HG03095 (cell line): ENCODE measurements around the gene DPP7.

Experiments used
- ATAC-seq: cut with Tn5 transposase; IDR thresholded peaks from one replicate; pipeline ENCODE4 v1.9.1; 2021; ENCODE audit warnings: moderate library complexity; ENCODE audit not compliant: unreplicated experiment

DPP7 gene

GRCh38 chr9:137114613-137115393, at the start of gene DPP7:
TSS of gene DPP7 (minus strand) at chr9:137114733. CDS start at chr9:137114713, 20 bp downstream.
- ATAC-seq, result peak; percentile 53

DNA sequence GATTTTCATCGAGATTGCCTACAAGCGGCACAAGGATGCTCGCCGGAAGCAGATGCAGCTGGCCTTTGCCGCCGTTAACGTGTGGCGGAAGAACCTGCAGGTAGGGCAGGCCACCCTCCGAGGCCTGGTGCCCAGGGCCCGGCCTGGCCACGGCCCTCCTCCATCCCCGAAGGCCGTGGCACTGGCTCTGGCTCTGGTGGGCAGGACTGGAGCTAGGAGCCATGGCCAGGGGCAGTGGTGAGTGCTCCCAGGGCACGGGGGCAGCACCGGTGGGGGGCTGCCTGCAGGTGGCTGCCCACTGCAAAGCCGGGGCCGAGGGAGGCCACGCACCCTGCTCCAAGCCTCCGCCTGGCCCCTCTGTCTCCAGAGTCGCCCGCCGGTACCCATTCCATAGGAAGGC, 49.3 kb upstream of the DPP7 start:
- no peak for ATAC-seq

- no peak for ATAC-seq
Measured at GRCh38 chr9:137163365-137163715, 48.8 kb upstream of the DPP7 start.

DNA sequence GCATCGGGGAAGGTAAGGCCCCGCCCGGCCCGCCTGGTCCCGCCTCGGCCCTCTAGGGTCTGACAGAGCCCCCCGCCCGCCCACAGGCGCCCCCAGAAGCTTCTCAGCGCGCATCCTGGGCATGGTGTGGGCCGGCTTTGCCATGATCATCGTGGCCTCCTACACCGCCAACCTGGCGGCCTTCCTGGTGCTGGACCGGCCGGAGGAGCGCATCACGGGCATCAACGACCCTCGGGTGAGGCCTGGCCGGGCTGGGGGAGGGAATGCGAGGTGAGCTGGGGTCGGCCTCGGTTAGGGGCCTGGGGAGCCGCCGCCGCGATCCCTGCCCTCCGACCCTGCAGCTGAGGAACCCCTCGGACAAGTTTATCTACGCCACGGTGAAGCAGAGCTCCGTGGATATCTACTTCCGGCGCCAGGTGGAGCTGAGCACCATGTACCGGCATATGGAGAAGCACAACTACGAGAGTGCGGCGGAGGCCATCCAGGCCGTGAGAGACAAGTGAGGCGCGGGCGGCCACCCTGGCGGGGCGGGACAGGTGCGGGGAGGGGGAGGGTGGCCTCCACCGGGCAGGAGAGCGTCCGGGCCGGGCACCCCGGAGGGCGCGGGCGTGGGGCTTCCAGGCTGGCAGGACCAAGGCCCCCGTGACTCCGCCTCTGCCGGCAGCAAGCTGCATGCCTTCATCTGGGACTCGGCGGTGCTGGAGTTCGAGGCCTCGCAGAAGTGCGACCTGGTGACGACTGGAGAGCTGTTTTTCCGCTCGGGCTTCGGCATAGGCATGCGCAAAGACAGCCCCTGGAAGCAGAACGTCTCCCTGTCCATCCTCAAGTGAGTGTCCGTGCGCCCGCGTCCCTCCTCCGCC, 48.2 kb upstream of the DPP7 start:
- ATAC-seq, result no peak

DNA sequence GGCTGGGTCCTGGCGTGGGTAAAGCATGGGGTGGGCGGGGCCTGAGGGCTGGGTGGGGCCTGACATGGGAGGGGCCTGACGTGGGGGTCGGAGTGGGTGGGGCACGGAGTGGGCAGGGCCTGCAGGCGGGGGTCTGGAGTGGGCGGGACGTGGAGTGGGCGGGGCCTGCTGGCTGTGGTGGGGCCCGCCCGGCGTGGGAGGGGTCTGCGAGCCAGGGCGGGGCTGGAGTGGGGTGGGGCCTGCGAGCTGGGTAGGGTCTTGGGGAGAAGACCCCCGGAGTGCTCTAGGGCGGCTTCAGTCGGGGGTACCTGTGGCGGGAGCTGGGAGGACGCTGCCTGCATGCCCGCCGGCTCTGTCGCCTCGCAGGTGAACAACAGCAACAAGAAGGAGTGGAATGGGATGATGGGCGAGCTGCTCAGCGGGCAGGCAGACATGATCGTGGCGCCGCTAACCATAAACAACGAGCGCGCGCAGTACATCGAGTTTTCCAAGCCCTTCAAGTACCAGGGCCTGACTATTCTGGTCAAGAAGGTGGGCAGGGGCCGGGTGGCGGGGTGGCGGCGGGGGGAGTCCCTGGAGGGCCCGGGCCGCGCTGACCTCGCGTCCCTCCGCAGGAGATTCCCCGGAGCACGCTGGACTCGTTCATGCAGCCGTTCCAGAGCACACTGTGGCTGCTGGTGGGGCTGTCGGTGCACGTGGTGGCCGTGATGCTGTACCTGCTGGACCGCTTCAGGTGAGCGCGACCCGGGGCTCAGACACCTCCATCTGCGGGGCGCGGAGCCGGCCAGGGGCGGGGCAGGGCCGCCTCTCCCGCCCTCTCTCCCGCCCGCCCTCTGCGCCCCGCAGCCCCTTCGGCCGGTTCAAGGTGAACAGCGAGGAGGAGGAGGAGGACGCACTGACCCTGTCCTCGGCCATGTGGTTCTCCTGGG, 47.3 kb upstream of the DPP7 start:
- no peak for ATAC-seq

GRCh38 chr9:137160716-137161557, 46.4 kb upstream of the DPP7 start:
- ATAC-seq, result no peak

- ATAC-seq, result no peak
Measured at GRCh38 chr9:137160054-137160425, 45.5 kb upstream of the DPP7 start.

GRCh38 chr9:137159105-137160053, 44.8 kb upstream of the DPP7 start:
- ATAC-seq, result no peak

DNA sequence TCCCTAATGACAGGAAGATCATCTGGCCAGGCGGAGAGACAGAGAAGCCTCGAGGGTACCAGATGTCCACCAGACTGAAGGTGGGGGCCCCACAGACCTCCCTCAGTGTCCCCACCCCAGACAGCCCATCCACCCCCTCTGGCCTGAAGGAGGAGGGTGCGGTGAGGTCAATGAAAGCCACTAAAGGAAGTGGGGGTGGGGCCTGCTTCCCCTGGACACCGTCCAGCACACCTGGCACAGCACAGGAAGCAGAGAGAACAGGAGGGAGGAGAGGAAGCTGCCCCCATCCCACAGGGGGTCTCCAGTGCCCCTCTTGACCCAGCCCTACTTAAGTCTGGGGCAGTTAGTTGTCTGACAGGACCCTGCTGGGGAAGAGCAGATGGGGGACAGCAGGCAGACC, 44.1 kb upstream of the DPP7 start:
- no peak for ATAC-seq

GRCh38 chr9:137157618-137158415, 43.3 kb upstream of the DPP7 start:
- ATAC-seq, result no peak

GRCh38 chr9:137156567-137157375, 42.2 kb upstream of the DPP7 start:
- ATAC-seq, result no peak

DNA sequence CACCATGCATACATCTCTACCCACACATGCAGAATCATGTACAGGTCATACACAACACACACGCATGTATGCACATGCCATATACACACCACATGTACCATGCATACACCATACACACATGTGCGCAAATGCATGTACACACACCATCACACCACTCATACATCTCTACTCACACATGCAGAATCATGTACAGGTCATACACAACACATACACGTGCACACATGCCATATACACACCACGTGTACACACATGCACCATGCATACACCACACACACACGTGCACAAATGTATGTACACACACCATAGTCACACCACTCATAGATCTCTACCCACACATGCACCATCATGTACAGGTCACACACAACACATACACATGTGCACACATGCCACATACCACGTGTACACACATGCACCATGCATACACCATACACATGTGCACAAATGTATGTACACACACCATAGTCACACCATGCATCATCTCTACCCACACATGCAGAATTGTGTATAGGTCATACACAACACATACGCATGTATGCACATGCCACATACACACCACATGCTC, 38.4 kb upstream of the DPP7 start:
- ATAC-seq, result no peak

DNA sequence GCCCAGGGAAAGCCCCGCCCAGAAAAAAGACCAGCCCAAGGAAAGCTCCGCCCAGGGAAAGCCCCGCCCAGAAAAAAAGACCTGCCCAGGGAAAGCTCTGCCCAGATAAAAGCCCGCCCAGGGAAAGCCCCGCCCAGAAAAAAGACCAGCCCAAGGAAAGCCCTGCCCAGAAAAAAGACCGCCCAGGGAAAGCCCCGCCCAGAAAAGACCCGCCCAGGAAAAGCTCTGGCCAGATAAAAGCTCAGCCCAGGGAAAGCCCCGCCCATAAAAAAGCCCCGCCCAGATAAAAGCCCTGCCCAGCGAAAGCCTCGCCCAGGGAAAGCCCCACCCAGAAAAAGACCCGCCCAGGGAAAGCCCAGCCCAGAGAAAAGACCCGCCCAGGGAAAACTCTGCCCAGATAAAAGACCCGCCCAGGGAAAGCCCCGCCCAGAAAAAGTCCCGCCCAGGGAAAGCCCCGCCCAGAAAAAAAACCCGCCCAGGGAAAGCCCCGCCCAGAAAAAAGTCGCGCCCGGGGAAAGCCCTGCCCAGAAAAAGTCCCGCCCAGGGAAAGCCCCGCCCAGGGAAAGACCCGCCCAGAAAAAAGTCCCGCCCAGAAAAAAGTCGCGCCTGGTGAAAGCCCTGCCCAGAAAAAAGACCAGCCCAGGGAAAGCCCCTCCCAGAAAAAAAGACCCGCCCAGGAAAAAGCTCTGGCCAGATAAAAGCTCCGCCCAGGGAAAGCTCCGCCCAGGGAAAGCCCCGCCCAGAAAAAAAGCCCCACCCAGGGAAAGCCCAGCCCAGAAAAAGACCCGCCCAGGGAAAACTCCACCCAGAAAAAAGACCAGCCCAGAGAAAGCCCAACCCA, 36.3 kb upstream of the DPP7 start:
- ATAC-seq, result peak; percentile 38

DNA sequence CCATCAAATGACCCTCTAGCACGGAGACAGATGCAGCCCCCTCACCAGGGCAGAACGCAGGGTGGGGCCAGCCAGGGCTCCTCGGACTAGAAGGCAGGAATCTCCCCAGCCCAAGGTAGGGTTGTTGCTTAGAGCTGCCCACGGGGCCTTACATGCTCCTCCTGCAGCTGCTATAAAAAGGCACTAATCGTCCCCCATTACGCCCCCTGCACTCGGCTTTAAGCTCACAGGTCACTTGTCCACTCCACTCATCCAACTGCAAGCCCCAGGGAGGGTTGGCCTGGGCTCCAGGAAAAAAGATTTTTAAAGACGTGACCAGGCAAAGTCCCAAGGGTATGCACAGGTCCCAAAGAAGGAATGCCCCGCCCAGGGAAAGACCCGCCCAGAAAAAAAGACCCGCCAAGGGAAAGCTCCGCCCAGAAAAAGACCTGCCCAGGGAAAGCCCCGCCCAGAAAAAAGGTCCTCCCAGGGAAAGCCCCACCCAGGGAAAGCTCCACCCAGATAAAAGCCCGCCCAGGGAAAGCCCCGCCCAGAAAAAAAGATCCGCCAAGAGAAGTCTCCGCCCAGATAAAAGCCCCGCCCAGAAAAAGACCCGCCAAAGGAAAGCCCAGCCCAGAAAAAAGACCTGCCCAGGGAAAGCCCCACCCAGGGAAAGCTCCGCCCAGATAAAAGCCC, 35.5 kb upstream of the DPP7 start:
- ATAC-seq, result peak; percentile 23

DNA sequence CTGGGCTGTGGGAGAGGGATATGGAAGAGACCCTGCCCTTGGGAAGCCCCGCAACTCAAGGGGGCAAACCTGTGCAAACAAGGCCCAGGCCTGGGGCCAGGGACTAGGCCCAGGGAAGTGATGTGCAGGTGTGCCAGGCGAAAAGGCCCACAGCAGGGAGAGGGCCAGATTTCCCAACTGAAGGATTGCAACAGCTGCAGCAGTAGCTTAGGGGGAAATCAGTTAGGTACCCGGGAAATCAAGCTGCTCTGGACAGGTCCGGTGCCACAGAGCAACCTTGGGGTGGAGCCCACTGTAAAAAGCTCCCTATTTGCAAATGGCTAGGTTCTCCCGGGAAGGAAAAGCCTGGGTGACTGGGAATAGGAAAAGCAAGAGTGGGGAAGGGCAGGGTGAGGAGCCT, 34.8 kb upstream of the DPP7 start:
- no peak for ATAC-seq

- no peak for ATAC-seq
Measured at GRCh38 chr9:137148661-137149060, 34.1 kb upstream of the DPP7 start.
